ENCODE data around the gene ITGB3BP. TPM values are rescaled to one million over a fixed set of nuclear protein-coding genes. Genes with fewer than 3 reads are reported as not detected.

ITGB3BP gene
- total and polyA plus RNA-seq, 2 of the 13 experiments (the other 11 are each of a cell fraction or from before 2014, with no cell fraction given): 19.0 to 46.5 TPM

DNA sequence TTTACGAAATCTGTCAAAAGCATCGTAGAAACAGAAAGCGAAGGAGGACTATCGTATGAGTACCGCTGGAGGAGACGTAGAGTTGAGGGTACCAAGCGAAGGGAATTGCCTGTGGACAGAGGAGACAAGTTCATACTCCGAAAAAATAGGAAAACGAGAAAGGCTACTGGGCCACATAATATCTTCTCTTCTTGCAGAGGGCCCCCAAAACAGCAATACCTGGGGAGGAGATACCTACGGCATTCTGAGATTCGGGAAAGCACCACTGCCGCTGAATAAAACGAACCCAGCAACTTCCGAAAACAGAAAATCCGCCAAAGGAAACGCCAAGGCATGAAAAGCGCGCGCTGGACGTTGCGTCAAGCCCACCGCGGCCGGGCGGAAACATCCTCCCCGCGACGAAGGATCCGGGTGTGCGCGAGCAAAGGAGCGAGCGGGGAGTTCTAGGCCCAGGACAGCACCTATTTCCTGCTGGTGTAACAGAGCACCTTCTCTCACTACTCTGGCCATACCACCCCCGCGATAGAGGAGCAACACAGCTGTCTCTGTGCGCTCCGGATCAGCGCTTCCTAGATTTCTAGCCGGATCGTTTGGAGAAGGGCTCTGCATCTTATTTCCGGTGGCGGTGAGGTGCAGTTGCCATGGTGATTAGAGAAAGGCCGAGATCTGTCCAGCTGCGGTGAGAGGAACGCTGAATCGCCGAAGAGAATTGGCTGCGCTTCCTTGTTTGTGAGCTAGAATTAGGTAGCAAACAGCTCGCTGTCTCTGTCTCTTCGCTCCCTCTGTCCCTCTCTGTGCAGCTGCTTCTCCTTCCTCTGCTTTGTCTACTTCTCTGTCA lies at the start of gene ITGB3BP, which contains the start of gene EFCAB7 (continued):
- peak; percentile 100 for TF ChIP-seq KMT2A (CRISPR knock-in tag; IDR thresholded peaks at IDR 0.05)
- TF ChIP-seq, protein P1, sequence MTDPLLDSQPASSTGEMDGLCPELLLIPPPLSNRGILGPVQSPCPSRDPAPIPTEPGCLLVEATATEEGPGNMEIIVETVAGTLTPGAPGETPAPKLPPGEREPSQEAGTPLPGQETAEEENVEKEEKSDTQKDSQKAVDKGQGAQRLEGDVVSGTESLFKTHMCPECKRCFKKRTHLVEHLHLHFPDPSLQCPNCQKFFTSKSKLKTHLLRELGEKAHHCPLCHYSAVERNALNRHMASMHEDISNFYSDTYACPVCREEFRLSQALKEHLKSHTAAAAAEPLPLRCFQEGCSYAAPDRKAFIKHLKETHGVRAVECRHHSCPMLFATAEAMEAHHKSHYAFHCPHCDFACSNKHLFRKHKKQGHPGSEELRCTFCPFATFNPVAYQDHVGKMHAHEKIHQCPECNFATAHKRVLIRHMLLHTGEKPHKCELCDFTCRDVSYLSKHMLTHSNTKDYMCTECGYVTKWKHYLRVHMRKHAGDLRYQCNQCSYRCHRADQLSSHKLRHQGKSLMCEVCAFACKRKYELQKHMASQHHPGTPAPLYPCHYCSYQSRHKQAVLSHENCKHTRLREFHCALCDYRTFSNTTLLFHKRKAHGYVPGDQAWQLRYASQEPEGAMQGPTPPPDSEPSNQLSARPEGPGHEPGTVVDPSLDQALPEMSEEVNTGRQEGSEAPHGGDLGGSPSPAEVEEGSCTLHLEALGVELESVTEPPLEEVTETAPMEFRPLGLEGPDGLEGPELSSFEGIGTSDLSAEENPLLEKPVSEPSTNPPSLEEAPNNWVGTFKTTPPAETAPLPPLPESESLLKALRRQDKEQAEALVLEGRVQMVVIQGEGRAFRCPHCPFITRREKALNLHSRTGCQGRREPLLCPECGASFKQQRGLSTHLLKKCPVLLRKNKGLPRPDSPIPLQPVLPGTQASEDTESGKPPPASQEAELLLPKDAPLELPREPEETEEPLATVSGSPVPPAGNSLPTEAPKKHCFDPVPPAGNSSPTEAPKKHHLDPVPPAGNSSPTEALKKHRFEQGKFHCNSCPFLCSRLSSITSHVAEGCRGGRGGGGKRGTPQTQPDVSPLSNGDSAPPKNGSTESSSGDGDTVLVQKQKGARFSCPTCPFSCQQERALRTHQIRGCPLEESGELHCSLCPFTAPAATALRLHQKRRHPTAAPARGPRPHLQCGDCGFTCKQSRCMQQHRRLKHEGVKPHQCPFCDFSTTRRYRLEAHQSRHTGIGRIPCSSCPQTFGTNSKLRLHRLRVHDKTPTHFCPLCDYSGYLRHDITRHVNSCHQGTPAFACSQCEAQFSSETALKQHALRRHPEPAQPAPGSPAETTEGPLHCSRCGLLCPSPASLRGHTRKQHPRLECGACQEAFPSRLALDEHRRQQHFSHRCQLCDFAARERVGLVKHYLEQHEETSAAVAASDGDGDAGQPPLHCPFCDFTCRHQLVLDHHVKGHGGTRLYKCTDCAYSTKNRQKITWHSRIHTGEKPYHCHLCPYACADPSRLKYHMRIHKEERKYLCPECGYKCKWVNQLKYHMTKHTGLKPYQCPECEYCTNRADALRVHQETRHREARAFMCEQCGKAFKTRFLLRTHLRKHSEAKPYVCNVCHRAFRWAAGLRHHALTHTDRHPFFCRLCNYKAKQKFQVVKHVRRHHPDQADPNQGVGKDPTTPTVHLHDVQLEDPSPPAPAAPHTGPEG (CRISPR knock-in tag; IDR thresholded peaks at IDR 0.05): peak; percentile 73; the same call in 1 of the 2 replicates
- TF ChIP-seq ZFP1 (CRISPR knock-in tag; IDR thresholded peaks at IDR 0.05): no peak
- TF ChIP-seq ZNF615 (CRISPR knock-in tag; IDR thresholded peaks at IDR 0.05; ENCODE audit: borderline replicate concordance): no peak
- peak; percentile 83; the same call in 1 of the 2 replicates for TF ChIP-seq ZNF674 (CRISPR knock-in tag; IDR thresholded peaks at IDR 0.05; ENCODE audit: low read depth)
- peak; percentile 55; the same call in 1 of the 2 replicates for TF ChIP-seq NCOA1 (CRISPR knock-in tag; IDR thresholded peaks at IDR 0.05)
- no peak for TF ChIP-seq ZNF644 (CRISPR knock-in tag; IDR thresholded peaks at IDR 0.05; ENCODE audit: low read depth)
- peak; percentile 55; the same call in 1 of the 2 replicates for TF ChIP-seq ZNF563 (CRISPR knock-in tag; IDR thresholded peaks at IDR 0.05)
- no peak for TF ChIP-seq ZBTB7A (CRISPR knock-in tag; IDR thresholded peaks at IDR 0.05)
- TF ChIP-seq IKZF1 (IDR thresholded peaks at IDR 0.05): no peak
- no peak for TF ChIP-seq ZNF343 (CRISPR knock-in tag; IDR thresholded peaks at IDR 0.05)
- TF ChIP-seq MTF2 (CRISPR knock-in tag; IDR thresholded peaks at IDR 0.05; ENCODE audit: borderline replicate concordance): no peak
- TF ChIP-seq MBD4 (IDR thresholded peaks at IDR 0.05; ENCODE audit: borderline replicate concordance, low read length): no peak
- TF ChIP-seq, protein P2, sequence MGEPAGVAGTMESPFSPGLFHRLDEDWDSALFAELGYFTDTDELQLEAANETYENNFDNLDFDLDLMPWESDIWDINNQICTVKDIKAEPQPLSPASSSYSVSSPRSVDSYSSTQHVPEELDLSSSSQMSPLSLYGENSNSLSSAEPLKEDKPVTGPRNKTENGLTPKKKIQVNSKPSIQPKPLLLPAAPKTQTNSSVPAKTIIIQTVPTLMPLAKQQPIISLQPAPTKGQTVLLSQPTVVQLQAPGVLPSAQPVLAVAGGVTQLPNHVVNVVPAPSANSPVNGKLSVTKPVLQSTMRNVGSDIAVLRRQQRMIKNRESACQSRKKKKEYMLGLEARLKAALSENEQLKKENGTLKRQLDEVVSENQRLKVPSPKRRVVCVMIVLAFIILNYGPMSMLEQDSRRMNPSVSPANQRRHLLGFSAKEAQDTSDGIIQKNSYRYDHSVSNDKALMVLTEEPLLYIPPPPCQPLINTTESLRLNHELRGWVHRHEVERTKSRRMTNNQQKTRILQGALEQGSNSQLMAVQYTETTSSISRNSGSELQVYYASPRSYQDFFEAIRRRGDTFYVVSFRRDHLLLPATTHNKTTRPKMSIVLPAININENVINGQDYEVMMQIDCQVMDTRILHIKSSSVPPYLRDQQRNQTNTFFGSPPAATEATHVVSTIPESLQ (CRISPR knock-in tag; conservative IDR thresholded peaks at IDR 0.05): 0 out of 2 replicates have a peak, but pooled peaks have one; percentile 25
- TF ChIP-seq HMG20A (CRISPR knock-in tag; IDR thresholded peaks at IDR 0.05; ENCODE audit: borderline replicate concordance): no peak
- TF ChIP-seq ZNF317 (CRISPR knock-in tag; IDR thresholded peaks at IDR 0.05): peak; percentile 88
- 0 out of 2 replicates have a peak, but pooled peaks have one; percentile 45 for TF ChIP-seq ZNF619 (CRISPR knock-in tag; IDR thresholded peaks at IDR 0.05)
- TF ChIP-seq, protein P3, sequence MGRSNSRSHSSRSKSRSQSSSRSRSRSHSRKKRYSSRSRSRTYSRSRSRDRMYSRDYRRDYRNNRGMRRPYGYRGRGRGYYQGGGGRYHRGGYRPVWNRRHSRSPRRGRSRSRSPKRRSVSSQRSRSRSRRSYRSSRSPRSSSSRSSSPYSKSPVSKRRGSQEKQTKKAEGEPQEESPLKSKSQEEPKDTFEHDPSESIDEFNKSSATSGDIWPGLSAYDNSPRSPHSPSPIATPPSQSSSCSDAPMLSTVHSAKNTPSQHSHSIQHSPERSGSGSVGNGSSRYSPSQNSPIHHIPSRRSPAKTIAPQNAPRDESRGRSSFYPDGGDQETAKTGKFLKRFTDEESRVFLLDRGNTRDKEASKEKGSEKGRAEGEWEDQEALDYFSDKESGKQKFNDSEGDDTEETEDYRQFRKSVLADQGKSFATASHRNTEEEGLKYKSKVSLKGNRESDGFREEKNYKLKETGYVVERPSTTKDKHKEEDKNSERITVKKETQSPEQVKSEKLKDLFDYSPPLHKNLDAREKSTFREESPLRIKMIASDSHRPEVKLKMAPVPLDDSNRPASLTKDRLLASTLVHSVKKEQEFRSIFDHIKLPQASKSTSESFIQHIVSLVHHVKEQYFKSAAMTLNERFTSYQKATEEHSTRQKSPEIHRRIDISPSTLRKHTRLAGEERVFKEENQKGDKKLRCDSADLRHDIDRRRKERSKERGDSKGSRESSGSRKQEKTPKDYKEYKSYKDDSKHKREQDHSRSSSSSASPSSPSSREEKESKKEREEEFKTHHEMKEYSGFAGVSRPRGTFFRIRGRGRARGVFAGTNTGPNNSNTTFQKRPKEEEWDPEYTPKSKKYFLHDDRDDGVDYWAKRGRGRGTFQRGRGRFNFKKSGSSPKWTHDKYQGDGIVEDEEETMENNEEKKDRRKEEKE (IDR thresholded peaks at IDR 0.05): no peak
- peak; percentile 77; the same call in 1 of the 2 replicates for TF ChIP-seq HOXA5 (CRISPR knock-in tag; IDR thresholded peaks at IDR 0.05)
- TF ChIP-seq ZNF75D (CRISPR knock-in tag; IDR thresholded peaks at IDR 0.05; ENCODE audit: borderline replicate concordance): no peak
- no peak for TF ChIP-seq MED13 (CRISPR knock-in tag; IDR thresholded peaks at IDR 0.05)
